GM15510 (cell line): ENCODE data around the gene B9D1.

Source experiments
- POLR2A ChIP-seq: IDR thresholded peaks from 3 replicates; pipeline ENCODE4 v1.6.1; 2011; ENCODE audit warnings: borderline replicate concordance; ENCODE audit not compliant: insufficient read length; ENCODE audit errors: extremely low read depth

B9D1 gene

DNA sequence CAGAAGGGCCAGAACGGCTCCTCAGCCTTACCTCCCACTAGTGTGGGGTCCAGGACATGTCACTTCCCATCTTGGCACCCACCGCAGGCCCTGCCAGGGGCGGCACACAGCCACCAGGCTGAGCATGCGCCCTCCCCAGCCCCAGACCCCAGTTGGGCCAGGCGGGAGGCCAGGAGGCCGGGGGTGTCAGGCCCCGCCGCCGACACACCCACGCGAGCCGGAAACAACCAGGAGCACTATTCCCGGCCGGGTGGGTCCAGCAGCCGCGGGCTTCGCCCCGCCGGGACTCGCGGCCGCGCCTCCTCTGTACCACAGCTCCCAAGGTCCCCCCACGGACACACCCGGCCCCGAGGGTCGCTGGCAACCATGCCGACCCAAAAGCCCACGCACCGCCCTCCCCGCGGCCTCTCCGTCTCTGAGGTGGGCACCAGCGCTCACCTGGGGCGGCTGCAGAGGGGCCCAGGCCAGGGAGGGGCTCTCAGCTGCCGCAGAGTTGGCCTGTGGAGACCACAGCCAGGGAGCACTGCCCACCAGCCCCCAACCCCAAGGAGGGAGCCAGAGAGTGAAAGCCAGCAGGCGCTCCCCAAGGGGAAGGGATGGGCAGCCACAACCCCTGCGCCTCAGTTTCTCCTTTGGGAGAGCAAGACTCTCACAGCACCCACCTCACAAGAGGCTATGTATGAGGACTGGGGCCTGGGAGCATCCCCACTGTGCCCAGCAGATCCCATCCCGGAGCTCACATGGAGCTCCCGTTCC, 18.0 kb downstream of the B9D1 start:
- TF ChIP-seq POLR2A = no peak

DNA sequence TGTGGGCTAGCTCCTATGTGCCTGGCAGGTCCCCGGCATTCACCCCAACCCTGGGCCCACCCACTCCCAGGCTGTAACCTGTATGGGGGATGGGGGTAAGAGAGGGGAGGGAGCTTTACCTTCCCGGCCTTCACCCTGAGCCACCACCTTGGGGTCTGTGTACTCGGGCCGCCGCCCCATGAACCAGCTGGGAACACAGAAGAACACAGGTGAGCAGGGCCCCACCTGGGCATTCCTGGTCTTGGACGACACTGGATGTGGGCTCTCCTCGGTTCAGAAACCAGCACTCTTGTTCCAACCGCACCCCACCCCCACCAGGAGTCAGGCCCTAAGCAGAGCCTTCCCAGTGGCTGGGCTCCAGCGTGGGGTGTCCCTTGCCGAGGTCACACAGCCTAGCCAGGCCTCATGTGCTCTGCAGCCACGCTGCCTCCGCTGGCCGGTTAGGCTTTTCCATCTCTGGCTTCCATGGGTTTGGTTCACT, 18.8 kb downstream of the B9D1 start:
- no peak for TF ChIP-seq POLR2A

DNA sequence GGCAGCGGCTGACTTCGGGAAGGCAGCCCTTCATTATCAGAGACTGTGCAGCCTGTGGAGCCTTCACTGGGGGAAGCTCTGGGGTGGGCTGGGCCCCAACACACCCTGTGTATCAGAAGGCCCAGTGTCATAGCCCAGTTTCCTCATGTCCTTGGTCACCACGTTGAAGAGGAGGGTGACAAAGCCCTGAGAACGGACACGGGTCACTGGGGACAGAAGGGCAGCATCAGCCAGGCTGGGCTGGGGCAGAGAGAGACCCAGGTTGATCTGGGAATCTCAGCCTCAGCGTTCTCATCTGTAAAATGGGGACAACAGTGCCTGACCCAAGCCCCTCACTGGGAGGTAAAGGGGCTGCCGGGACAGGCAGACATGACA, 19.3 kb downstream of the B9D1 start:
- no peak for TF ChIP-seq POLR2A

- TF ChIP-seq POLR2A = no peak
Observed at GRCh38 chr17:19342611-19343255, 19.8 kb downstream of the B9D1 start.

- TF ChIP-seq POLR2A = no peak
Observed at GRCh38 chr17:19341641-19342610, 20.6 kb downstream of the B9D1 start.

- no peak for TF ChIP-seq POLR2A
Observed at GRCh38 chr17:19341211-19341631, 21.3 kb downstream of the B9D1 start.

DNA sequence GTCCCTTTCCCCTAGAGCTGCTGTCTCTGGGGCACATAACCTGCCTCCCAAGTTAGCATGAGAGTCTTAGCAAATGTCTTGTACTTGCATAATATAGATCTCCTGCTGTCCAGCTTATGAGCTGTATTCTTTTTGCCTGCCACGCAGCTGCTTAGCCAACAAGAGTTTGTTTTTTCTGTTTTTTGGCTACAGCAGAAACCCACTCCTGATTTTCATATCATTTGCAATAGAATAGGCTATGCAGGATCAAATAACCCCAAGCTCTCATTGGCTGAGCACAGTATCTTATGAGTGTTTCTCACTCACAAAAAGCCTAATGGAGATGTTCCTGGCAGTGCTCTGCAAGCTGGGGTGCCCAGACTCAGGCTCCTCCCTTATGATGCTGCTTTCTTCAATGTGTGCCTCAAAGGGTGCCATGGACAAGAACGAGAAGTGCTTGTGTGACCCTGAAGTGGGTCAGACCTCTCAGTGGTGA, 23.1 kb downstream of the B9D1 start:
- no peak for TF ChIP-seq POLR2A

- TF ChIP-seq POLR2A = no peak
Observed at GRCh38 chr17:19338031-19338990, 24.2 kb downstream of the B9D1 start.

DNA sequence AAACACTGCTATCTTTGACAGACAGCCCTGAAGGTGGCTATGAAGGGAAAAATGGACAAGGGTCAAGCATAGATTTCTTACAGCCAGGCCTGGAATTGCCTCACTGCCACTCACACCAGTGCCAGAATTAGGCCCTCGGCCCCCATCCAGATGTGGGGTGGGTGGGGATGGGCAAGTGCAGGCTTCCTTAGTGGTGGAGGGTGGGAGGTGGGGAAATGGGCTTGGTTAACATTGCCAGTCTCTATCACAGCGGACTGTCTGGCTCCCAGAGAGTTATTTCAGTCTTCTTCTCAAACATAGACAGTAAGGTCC, 24.9 kb downstream of the B9D1 start:
- no peak for TF ChIP-seq POLR2A

GRCh38 chr17:19336938-19337711, 25.4 kb downstream of the B9D1 start:
- TF ChIP-seq POLR2A = no peak

GRCh38 chr17:19335951-19336631, 26.4 kb downstream of the B9D1 start:
- TF ChIP-seq POLR2A = no peak

GRCh38 chr17:19334331-19334730, 28.2 kb downstream of the B9D1 start:
- TF ChIP-seq POLR2A = no peak
